ENCODE data around the gene ZMYM4. TPM values are rescaled to one million over a fixed set of nuclear protein-coding genes. Genes with fewer than 3 reads are reported as not detected.
A peak's percentile ranks its signal among the peaks of the same experiment; 100 is the strongest.

ZMYM4 gene
- total and polyA plus RNA-seq, 12 donors = 14.7 to 59.2 (median 38.7) TPM

- Histone ChIP-seq H3K27me3 (no peaks in the 10 kb centered on the region), H3K4me3 (no peak overlapping the region), H3K27ac (no peak overlapping the region), H3K4me1 (replicated peaks in 1 of 2) (peaks cover 0 to 17% of the 10 kb centered on the region in 2 donors), H3K9me3 (replicated peaks in 1 of 3) (no peaks in the 10 kb centered on the region), H3K36me3 (replicated peaks in 1 of 2) (no peaks in the 10 kb centered on the region)
- 88 to 94% (median 88%) methylated on average over 4 of the region's 4 CpGs for whole genome bisulfite sequencing, 4 donors
- TF ChIP-seq POLR2A (IDR thresholded peaks at IDR 0.05) = no peak
- DNase-seq = no peak
- intact Hi-C loops (cut with DNase I) = no loop called here
Observed at GRCh38 chr1:35274197-35274596, 5.7 kb downstream of the ZMYM4 start.

- no peak for TF ChIP-seq CTCF (IDR thresholded peaks at IDR 0.05)
- no peak for TF ChIP-seq POLR2A (IDR thresholded peaks at IDR 0.05)
- WGBS, 4 donors = 66 to 72% (median 69%) methylated on average over 6 of the region's 6 CpGs
- no peak overlapping the region for H3K4me3 ChIP-seq
- no peaks in the 10 kb centered on the region for H3K36me3 ChIP-seq (replicated peaks in 1 of 2)
- H3K27ac ChIP-seq = no peak overlapping the region
- H3K4me1 ChIP-seq (replicated peaks in 1 of 2) = peaks cover 0 to 6% of the 10 kb centered on the region in 2 donors
- peak in 1 of 7 donors; percentile 8 for DNase-seq
- no peaks in the 10 kb centered on the region for H3K9me3 ChIP-seq (replicated peaks in 1 of 3)
- H3K27me3 ChIP-seq = no peaks in the 10 kb centered on the region
- intact Hi-C loops (cut with DNase I) = no loop called here
Observed at GRCh38 chr1:35278886-35279554, 10.5 kb downstream of the ZMYM4 start.

- WGBS, 4 donors = 70 to 85% (median 73%) methylated on average over 1 of the region's 1 CpG
- TF ChIP-seq CTCF (IDR thresholded peaks at IDR 0.05) (no peak), POLR2A (IDR thresholded peaks at IDR 0.05) (no peak)
- Histone ChIP-seq H3K4me1 (replicated peaks in 1 of 2) (peaks cover 0 to 6% of the 10 kb centered on the region in 2 donors), H3K36me3 (replicated peaks in 1 of 2) (no peaks in the 10 kb centered on the region), H3K27me3 (no peaks in the 10 kb centered on the region), H3K4me3 (no peak overlapping the region), H3K9me3 (replicated peaks in 1 of 3) (no peaks in the 10 kb centered on the region), H3K27ac (no peak overlapping the region)
- intact Hi-C loops (cut with DNase I) = no loop called here
- DNase-seq = no peak
Observed at GRCh38 chr1:35279555-35279904, 11.0 kb downstream of the ZMYM4 start.

GRCh38 chr1:35280006-35280405, 11.5 kb downstream of the ZMYM4 start:
- TF ChIP-seq POLR2A (IDR thresholded peaks at IDR 0.05) (no peak), CTCF (IDR thresholded peaks at IDR 0.05) (no peak)
- Histone ChIP-seq H3K4me3 (no peak overlapping the region), H3K27me3 (no peaks in the 10 kb centered on the region), H3K4me1 (replicated peaks in 1 of 2) (peaks cover 0 to 6% of the 10 kb centered on the region in 2 donors), H3K36me3 (replicated peaks in 1 of 2) (no peaks in the 10 kb centered on the region), H3K9me3 (replicated peaks in 1 of 3) (no peaks in the 10 kb centered on the region), H3K27ac (no peak overlapping the region)
- intact Hi-C loops (cut with DNase I) = no loop called here
- 94 to 100% (median 99%) methylated on average over 1 of the region's 1 CpG for WGBS, 4 donors
- no peak for DNase-seq

GRCh38 chr1:35281565-35281964, 13.1 kb downstream of the ZMYM4 start:
- TF ChIP-seq POLR2A (IDR thresholded peaks at IDR 0.05) (no peak), CTCF (IDR thresholded peaks at IDR 0.05) (no peak)
- Histone ChIP-seq H3K27me3 (no peaks in the 10 kb centered on the region), H3K9me3 (replicated peaks in 1 of 3) (no peaks in the 10 kb centered on the region), H3K4me1 (replicated peaks in 1 of 2) (no peaks in the 10 kb centered on the region), H3K36me3 (replicated peaks in 1 of 2) (no peaks in the 10 kb centered on the region), H3K27ac (no peak overlapping the region), H3K4me3 (no peak overlapping the region)
- intact Hi-C loops (cut with DNase I) = no loop called here
- WGBS, 4 donors = 96 to 98% (median 97%) methylated on average over 3 of the region's 3 CpGs
- DNase-seq = no peak

Data from adrenal gland (tissue), 12 donors.